NCI-H1417 (cell line): ENCODE measurements around the gene IL4R.
"Not testable (repeated sequence)": the region's sequence is repeated elsewhere in the genome, so short reads cannot be mapped to it uniquely, and the experiment has no call there.

ENCODE experiments used
- DNase-seq, 3 experiments: peaks; one replicate each; lab custom pipeline; 2025; lab: John Stamatoyannopoulos, UW

IL4R gene

DNA sequence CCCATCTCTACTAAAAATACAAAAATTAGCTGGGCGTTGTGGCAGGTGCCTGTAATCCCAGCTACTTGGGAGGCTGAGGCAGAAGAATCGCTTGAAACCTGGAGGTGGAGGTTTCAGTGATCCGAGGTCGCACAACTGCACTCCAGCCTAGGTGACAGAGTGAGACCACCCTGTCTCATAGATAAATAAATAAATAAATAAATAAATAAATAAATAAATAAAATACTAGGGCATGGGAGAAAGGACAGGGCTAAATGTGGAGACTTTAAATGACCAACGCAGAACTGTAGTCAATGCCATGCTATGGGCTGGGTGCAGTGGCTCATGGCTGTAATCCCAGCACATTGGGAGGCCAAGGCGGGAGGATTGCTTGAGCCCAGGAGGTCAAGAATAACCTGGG, 25.5 kb upstream of the IL4R start:
- DNase-seq = not testable (repeated sequence)

DNA sequence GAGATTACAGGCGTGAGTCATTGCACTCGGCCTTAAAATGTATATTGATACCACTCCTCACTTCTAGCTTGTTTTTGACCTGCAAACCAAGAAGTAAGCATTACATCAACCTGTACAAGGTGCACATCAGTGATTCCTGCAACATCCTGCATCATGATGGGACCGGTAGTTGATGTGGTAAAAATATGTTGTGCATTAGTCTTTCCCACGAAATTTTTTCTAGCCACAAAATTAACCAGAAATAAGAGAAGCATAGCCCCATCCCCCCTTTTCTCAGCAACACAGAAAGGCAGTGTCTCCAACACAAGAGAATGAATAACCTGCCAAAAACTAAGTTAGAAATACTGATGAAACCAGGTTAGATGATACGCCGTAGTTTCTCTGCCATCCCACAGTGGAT, 24.1 kb upstream of the IL4R start:
- DNase-seq = no peak

DNA sequence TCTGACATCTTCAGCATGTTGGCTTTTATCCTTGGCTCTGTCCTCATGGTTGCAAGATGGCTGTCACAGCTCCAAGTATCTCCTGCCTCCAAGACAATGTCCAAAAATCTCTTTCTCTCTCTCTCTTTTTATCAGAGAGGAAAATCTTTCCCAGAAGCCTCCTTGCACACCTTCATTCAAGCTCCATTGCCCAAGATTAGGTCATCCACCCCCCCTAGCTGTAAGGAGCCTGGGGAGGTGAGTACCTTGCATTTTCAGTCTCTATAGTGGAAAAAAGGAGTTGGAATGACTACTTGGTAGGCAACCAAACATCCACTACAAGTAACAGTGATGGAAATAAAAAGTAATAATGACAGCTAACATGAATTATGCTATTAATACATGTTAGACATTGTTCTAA, 23.2 kb upstream of the IL4R start:
- DNase-seq = no peak

DNA sequence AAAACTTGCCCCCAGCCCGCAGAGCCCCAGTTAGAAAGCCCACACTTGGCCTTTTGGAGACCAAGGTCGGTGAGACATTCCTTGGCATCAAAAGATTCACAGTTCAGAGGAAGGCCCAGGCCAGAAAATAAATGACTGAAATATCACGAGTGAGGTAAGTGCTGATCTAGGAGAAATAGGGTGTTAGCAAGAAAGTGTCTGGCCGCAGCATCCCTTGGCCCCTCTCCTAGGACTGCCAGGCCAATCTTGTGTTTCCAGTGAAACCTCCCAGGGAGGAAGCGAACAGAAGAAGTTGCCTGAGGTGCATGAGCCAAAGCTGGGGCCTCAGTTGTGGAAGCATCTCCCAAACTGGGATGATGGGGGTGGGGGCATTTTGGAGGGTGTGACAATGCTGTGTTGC, 22.7 kb upstream of the IL4R start:
- DNase-seq = no peak

- no peak for DNase-seq
These were observed 22.0 kb upstream of the IL4R start for GRCh38 chr16:27291722-27292240.

DNA sequence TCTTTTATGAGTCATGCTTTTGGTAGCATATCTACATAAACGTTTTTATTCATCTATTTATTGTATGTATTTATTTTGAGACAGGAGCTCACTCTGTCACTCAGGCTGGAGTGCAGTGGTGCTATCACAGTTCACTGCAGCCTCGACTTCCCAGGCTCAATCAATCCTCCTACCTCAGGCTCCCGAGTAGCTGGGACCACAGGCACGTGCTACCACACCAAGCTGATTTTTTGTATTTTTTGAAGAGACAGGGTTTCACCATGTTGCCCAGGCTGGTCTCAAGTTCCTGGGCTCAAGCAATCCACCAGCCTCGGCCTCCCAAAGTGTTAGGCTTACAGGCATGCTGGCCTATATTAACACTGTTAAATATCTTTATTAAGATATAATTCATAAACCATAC, 20.4 kb upstream of the IL4R start:
- no peak for DNase-seq

DNA sequence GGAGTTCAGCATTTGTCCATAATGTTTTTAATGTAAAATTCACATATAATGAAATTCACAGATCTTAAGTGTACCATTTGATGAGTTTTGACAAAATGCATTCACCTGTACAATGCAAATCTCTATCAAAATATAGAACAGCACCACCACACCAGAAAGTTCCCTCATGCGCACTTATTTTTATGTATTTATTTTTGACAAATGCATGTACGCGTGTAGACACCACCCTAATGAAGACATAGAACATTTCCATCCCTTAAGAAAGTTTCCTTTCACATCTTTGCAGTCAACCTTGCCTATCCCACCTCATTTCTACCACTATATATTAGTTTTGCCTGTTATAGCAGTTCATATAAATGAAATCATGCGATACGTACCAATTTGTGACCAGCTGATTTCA, 15.6 kb upstream of the IL4R start:
- no peak for DNase-seq

DNA sequence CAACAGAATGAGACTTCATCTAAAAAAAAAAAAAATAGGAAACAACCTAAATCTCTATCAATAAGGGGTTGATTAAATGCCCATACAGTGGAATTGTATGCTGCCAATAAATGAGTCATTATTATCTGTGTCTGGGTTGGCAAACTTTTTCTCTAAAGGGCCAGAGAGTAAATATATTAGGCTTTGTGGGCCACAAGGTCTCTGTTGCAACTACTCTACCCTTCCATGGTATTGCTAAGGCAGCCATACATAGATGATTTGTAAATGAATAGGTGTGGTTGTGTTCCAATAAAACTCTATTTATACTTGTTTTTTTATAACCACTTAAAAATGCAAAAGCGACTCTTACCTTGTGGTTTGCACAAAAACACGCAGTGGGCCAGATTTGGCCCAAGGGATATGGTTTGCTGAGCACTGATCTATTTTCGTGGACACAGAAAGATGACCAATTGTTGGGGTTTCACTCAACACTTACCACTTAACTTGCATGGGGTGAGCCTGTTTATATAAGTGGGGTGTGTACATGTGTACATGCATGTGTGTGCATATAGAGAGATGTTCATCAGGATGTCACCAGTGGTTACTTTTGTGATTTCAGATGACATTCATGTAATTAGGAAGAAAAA, 12.4 kb upstream of the IL4R start:
- no peak for DNase-seq

DNA sequence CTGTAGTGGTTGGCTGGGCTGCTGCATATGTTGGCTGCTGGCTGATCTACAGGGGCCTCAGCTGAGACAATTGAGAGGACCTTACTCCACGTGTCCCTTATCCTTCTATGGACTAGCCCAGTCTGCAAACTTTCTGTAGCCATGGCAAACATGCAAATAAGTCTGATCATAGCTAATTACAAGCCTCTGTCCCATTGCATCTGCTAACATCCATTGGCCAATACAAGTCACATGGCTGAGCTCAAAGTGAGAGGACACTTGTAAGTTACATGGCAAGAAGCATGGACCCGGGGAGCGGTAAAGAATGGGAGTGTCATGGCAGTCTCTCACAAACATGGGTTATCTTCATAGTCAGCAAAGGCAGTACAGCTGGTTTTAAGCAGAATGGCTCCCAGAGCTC, 11.6 kb upstream of the IL4R start:
- no peak for DNase-seq

DNA sequence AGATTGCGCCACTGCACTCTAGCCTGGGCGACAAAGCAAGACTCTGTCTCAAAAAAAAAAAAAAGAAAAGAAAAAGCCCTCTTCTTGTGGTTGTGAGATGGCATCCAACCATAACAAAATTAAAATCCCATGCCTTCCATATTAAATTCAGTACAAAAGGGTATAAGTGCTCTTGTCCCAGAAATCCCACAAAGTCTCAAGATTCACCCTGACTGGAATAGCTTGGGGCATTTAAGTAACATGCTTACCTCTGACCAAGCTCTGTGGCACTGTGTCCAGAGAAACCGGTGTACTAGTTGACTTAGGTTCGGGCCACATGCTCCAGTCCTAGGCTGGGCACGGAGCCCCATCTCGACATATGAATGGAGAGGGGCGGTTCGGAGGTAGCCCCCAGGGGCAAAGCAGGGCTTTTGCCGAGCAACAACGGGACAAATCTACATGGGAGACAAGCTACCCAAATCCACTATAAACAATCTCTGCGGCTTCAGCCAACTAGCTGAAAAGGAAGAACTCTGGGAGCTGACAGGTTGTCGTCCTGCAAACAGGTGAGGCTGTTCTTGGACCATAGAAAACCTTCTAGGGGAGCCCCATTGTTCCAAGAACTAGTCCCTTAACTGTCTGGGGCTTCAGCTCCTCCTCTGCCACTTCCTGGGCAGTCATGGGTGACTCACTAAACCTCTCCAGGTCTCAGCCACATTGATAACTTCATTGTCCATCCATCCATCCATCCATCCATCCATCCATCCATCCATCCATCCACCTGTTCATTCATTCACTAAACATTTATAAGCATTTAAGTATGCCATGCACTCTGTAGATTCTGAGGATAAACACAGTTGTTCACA, 10.3 kb upstream of the IL4R start:
- DNase-seq = no peak

- DNase-seq = no peak
These were observed 9.7 kb upstream of the IL4R start for GRCh38 chr16:27304102-27304501.

- DNase-seq = no peak
These were observed 8.7 kb upstream of the IL4R start for GRCh38 chr16:27304881-27305745.

DNA sequence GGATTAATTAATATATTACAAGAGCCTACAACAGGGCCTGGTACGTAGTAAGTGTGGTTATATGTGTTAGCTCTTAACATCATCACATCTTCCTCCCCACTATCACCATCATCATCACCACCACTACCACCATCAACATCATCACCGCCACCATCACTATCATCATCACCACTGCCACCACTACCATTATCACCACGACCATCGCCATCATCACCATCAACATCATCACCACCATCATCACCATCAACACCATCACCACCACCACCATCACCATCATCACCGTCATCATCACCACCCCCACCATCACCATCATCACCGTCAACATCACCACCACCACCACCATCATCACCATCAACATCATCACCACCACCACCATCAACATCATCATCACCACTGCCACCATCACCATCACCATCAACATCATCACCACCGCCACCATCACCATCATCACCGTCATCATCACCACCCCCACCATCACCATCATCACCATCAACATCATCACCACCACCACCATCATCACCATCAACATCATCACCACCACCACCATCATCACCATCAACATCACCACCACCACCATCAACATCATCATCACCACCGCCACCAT, 7.8 kb upstream of the IL4R start:
- no peak for DNase-seq

DNA sequence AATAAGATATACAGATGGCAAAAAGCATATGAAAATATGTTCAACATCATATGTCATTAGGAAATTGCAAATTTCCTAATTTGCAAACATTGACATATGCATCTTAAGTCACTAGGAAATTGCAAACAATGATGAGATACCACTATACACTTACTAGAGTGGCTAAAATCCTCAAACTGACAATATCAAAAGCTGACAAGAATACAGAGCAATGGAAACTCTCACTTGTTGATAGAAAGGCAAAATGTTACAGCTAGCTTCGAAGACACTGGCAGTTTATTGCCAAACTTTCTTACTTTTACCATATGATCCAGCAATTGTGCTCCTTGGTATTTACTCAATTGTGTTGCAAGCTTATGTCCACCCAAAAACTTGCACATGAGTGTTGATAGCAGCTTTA, 5.0 kb upstream of the IL4R start:
- DNase-seq = no peak

GRCh38 chr16:27310576-27311447, 3.0 kb upstream of the IL4R start:
- no peak for DNase-seq

GRCh38 chr16:27311448-27311830, 2.3 kb upstream of the IL4R start:
- DNase-seq = no peak

- no peak for DNase-seq
These were observed 1.9 kb upstream of the IL4R start for GRCh38 chr16:27311897-27312303.

GRCh38 chr16:27312580-27313421, 973 bp upstream of the IL4R start:
- DNase-seq = no peak

DNA sequence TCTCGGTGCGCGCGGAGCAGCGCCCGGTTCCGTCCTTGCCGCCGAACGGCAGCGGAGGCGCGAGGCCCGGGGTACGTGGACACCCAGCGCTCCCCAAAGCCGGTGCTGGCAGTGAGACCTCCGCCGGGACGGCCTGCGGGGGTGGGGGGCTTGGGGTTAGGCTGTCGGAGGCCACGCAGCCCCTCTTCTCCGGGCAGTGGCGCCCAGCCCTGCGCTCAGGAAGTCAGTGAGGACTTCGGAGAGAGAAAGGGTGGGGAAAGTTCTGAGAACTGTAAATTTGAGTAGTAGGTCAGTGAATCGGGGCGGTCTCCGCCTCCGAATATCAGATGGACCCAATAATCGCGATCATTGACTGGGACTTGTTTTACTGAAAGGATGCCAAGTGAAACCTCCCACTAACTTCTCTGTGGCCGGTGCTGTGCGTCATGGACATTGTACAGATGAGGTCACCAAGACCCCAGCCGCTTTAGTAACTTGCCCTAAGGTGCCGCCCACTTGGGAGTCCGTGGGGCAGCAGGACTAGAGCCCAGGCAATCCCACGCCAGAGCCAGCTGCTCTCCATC, 468 bp downstream of the IL4R start:
- no peak for DNase-seq

DNA sequence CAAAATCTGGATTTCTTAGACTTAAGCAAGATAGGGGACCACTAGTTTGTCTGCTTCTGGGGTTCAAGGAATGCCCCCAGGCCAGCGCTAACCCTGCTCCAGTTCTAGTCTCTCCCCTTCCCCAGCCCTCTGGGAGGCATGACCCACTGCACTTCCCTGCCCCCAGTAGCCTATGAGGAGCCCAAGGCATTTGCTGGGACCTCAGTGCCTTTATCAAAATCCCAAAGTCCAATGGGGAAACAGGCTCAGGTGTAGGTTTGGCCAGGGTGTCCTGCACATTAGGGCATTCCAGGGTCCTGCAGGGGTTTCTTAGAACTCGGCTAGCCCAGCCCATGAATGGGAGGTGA, 1.2 kb downstream of the IL4R start:
- no peak for DNase-seq
